GM18861 (cell line): ENCODE data around the gene PTPRJ.
"Not testable (repeated sequence)": the region's sequence is repeated elsewhere in the genome, so short reads cannot be mapped to it uniquely, and the experiment has no call there.

Experiments
- ATAC-seq: cut with Tn5 transposase; IDR thresholded peaks from one replicate; pipeline ENCODE4 v1.9.1; 2021; ENCODE audit not compliant: unreplicated experiment

The PTPRJ gene

DNA sequence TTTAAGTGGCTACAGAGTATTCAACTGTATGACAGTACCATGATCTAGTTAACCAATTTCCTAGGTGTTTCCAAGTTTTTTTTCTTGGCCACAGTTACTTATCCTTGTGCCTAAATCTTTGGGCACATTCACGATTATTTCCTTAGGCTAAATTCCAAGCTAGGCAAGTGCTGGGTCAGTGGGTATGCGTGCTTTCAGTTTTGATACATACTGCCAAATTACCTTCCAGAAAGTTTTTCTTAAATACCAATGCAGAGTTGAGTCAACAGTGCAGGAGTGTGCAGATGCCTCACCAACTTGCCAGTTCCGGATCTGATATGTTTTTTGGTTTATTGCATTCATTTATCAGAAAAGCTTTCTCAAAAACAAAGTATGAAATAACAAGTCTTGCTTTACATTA is 168.4 kb downstream of the PTPRJ start:
- no peak for ATAC-seq

DNA sequence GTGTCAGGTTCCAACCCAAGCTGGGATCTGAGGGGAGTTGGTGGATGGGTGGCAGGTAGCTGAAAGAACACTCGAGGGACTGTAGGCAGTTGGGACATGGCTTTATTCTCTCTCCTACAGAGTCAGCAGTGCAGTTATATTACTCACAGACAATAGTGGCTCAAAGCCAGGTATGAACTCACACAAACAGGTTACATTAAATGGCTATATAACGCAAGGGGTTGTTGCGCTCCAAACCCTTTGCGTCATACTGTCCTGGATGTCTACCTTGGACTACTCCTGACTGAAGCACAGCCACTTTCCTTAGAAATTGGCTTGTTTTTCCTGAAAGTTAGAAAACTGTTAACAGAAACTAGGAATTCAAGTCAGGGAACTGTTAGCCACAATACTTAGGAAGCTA is 169.9 kb downstream of the PTPRJ start:
- ATAC-seq: no peak

DNA sequence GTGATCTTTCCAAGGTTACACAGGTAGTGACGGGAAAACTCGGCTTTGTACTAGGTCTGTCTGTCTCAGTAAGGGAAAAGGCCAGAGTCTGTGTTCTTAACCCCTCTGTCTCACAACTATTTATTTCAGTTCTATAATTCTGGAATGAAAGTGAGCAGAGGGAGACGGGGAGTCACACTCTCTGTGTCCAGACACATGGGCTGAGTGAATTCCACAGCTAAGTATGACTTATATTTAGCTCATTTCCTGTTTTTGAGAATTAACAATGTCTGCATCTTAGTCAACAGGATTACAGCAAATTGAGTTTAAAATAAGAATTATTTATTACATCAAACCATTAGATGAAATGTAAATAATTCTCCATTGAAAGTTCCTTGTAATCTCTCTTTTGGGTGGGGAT is 173.8 kb downstream of the PTPRJ start:
- no peak for ATAC-seq

- no peak for ATAC-seq
These were observed 181.9 kb downstream of the PTPRJ start for GRCh38 chr11:48161951-48162884.

DNA sequence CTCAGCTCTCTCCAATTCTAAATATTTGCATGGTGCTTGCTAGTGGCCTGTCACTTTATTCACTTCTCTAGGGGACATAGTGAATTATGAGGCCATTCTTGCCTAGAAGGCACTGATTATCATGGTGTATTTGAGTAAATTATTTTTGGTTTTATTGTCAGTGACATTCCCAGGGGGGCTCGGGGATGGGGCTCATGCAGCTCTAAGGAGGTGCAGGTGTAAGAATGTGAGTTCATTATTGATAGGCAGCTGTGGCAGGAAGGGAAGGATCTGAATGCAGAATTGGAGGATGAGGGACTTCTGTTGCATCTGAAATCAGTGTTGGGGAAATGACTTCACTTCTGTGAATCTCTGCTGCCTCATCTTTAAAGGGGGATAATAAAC is 182.5 kb downstream of the PTPRJ start:
- ATAC-seq: no peak

- ATAC-seq: no peak
These were observed 183.2 kb downstream of the PTPRJ start for GRCh38 chr11:48163360-48164100.

- ATAC-seq: no peak
These were observed 184.5 kb downstream of the PTPRJ start for GRCh38 chr11:48164836-48165235.

DNA sequence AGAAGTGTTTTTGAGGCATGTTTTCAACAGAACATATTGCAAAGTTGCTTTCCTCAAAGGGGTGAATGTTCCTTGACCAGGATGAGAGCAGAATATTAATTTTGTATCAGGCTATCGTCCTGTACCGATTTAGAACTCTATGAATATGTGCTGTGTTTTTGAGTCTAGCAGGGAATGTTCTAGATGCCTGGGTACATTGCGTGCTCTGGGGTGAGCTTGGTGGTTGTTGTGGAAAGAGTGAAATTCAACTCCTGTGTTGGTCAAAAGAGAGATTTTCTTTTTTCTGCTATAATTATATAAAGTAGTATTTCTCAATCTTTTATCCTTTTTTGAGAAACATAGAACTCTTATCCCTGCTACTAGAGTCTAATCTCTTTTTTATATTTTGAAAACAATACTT is 185.1 kb downstream of the PTPRJ start:
- no peak for ATAC-seq

- no peak for ATAC-seq
These were observed 187.0 kb downstream of the PTPRJ start for GRCh38 chr11:48167380-48167779.

- no peak for ATAC-seq
These were observed 188.5 kb downstream of the PTPRJ start for GRCh38 chr11:48168815-48169214.

DNA sequence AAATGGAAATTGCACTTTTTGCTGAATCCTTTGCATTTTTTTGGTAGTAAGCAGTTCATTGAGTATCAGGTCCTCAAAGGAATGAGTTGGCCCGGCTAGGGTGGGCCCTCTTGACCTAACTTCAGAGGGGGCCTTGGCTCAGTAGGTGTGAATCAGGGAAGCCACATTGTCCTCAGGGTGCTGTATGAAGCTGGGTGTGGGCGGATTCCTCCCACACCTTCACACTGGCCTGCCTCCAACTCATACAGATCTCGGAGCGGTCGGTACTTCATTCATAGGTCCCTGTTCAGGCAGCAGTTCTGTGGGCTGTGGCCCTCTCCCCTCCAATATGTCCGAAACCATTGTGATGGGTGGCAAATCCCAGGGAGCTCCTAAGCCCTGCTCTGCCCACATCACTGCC is 188.9 kb downstream of the PTPRJ start:
- no peak for ATAC-seq

DNA sequence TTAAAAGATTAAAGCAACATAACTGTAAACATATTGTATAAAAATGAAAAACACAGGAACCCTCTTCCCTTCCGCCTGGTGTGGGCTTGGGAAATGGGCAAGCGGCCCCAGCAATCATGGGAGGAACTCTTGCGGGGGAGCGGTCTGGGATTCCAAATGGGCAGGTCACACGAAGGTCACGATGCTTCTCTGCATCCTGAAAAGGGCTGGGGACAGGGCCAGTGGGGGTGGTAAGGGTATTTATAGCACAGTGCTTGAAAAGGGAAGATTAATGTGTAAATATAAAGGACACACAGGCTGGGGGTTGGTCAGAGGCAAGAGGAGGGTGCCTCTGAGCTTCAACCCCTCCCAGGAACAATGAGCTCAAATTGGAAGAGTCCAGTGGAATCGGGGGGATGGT is 189.4 kb downstream of the PTPRJ start:
- ATAC-seq: no peak

DNA sequence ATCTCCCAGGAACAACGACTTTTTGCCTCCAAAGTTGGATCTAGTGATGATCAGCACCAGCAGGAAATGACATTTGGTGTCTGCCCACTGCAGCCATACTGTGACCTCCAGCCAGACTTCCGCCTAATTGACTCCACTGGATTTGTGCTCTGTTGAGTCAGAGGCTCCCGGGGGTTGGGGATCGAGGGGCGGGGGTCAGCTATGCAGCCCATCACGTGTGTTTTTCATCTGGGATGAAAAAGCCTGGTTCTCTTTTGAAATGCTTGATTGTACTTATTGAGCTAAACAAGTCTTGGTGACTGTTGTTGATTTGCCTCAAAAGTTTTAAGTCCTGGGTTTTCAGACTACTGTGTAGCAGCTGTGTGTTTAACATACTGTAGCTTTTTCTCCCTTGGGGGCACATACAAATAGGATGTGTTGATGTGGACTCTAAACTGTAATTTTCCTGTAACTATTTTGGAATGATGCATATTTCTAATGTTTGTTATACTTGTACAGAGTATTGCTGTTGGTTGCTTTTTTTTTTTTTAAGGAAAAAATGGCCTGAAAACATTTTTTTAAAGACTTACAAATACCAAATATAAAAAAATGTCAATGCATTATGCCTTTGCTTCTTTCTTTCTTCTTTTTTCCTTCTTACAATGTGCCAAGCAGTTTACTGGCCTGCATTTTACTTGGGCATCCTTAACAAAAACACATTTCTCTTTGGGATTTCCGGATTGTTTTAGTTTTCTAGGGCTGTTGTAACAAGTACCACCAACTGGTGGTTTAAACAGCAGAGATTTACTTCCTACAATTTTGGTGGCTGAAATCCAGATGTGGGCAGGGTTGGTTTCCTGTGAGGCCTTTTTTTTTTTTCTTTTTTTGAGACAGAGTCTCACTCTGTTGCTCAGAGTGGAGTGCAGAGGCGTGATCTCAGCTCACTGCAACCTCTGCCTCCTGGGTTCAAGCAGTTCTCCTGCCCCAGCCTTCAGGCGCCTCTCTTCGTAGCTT is 190.2 kb downstream of the PTPRJ start:
- no peak for ATAC-seq

- peak; percentile 62 for ATAC-seq
These were observed 192.7 kb downstream of the PTPRJ start for GRCh38 chr11:48172818-48173609.

- no peak for ATAC-seq
These were observed 197.3 kb downstream of the PTPRJ start for GRCh38 chr11:48177661-48178060.

DNA sequence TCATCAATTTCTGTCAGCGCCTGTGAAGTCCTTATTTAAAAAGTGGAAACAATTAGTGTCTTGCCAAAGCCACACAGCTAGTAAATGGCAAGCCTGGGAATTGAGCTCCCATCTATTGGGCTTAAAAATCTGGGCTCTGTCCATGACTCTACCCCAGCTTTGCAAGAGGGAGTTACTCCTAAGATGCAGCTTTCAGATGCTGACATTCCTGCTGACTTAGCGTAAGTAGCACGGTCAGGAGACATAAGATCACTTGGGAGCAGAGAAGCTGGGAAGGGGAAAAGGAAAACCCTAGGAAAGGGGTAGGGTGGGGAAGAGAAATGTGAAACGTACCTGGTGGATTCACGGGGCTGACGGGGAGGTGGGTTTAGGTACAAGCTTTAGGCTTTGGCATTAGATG is 200.3 kb downstream of the PTPRJ start:
- no peak for ATAC-seq

DNA sequence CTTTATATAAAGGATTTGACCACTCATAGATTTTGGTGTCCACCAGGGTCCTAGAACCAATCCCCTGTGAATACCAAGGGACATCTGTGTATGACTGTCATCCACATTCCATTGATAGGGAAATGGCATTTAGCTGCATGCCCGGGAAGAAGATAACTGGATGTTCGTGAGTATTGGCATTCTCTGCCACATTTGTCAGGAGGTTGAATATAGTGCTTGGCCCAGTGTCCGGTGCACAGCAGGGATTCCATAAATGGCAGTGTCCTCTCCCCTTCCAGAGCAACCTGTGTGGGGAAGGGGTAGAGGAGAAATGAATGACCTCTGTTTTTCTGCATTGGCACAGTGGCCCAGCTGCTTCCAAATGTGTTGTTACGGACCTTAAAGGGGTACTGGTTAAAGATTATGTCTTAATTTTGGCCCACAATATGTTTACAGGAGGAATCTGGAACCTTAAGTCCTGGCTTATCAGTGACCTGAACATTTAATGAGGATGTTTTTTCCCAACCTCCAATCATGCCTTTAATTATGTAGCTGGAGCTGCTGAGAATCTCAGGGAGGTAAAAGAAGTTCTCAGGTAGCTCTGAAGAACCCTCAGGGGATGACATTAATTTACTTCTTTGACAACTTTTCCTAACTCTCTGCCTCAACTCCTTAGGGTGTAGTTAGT is 202.6 kb downstream of the PTPRJ start:
- ATAC-seq: no peak

GRCh38 chr11:48184452-48184851 is 204.1 kb downstream of the PTPRJ start:
- no peak for ATAC-seq

GRCh38 chr11:48190906-48191654 is 210.7 kb downstream of the PTPRJ start:
- ATAC-seq: not testable (repeated sequence)
